HCEC 1CT (cell line): Measurements from ENCODE around the gene CDH18.
A peak's percentile ranks its signal among the peaks of the same experiment; 100 is the strongest.

Experiments used
- DNase-seq: peaks from one replicate; pipeline ENCODE4 v3.0.0-alpha.2; 2017

CDH18 gene

DNA sequence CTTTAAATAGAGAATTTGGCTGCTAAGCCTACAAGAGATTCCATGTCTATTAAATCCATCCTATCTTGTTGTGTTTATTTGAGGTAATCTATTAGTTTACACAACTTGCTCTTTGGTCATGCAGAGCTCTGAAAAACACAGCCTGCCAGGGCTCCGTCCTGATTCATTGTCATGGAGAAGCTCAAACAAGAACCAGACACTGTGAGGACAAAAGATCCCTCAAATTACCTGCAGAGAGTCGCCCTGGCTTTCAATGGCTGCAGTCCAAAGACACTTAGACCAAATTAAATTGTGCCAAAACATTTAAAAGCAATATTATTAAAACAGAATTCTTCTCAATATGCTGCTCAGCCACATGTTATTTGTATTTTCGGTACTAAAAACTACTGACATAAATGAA is 60.1 kb downstream of the CDH18 start:
- peak; percentile 36 for DNase-seq

DNA sequence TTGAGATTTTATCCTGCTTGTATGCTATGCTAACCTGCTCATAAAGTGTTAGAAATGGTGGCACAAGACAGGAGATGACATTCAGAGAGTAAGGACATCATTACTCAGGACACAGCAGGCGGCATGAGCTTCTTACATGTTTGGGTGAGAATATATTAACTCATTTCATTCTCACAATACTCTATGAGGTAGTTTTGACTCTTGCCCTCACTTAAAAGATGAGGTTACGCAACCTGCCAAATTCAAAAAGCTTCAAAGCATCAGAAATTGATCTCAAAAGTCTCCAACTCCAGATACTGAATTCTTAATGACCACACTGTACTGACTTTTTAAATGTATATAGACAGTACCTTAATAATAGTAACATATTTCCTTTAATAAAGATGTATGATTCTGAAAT is 60.8 kb downstream of the CDH18 start:
- peak; percentile 35 for DNase-seq

DNA sequence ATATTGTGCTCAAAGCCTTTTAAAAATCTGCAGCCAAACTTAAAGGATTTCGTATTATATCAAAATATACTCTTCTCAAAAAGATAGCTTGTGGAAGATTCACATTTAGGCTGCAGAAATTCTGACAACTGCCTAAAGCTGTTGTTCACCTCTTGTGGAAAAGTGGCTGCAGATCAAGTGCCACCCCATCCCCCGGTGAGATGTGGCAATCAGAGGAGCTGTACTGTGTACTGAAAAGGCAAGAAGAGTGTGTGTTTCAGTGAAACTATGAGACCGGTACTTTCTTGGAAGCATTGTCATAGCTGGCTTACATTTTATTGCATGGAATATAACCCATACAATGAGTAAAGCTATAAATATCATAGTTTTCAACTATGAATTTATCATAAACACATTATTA is 64.3 kb downstream of the CDH18 start:
- DNase-seq, result no peak

DNA sequence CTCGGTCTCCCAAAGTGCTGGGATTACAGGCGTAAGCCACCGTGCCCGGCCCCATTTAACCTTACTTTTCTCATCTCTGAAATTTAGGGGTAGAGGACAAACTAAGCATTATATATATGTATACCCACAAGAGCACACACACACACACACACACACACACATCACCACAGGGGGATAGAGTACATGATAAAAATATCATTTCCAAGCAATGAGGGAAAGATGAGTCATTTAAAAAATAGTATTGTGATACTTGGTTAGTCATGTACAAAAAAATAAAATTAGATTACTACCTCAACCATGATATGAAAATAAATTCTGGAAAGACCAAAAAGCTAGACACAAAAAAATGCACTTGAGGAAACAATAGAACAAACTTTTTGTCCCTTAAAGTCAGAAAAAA is 67.2 kb downstream of the CDH18 start:
- peak; percentile 59 for DNase-seq

DNA sequence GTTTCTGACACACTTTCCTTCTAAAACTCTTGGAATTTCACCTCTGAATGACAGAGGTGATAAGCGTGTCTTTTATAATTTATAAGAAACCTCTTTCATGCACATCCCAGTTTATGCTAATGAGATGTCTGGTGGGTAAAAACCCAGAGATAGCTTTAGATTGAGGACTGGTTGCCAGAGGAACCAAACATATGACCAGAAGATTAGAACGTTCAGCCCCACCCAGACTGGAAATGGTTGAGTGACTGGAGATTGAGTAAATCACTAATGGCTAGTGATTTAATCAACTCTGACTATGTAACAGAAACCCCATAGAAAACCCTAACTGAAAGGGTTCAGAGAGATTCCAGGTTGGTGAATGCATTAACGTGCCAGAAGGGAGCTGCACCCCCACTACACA is 69.2 kb downstream of the CDH18 start:
- DNase-seq, result no peak

DNA sequence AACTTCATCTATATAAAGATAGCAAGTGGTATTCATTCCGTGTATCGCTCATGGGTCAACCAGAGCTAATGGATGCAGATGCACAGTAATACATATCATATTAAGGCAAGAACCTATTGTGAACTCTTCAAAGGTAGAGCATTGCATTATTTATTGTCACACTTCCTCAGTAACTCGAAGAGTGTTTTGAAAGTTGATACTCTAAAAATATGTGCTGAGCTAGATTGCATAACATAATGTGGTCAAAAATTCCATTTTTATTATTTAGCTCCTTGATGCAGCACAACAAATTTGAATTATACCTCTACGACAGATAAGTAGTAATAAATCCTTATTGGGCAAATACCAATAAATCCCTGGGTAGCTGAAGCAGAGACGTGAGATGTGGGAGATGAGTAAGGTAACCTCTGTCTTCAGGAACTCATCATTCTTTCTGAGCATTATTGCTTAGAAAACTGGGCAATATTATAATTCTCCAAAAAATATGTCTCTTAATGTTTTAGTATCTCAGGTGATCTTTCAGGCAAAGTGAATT is 70.3 kb downstream of the CDH18 start:
- peak; percentile 42 for DNase-seq

DNA sequence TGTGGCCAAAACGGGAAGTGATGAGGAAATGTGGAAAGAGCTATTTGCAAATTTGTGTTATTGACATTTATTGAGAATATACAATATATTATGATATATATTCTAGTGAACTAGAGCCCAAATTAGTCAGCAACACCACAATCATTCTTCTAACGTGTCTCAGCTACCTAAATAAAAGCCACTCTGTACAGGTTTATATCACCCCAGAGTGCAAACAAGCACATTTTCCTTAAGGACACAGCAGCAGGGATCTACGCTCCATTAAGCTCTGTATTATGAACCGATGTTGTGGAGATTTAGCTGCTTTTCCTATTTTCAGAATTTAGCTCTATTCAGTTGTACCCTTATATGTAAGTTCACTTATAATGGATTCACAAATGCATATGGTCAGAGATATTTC is 77.9 kb downstream of the CDH18 start:
- no peak for DNase-seq

DNA sequence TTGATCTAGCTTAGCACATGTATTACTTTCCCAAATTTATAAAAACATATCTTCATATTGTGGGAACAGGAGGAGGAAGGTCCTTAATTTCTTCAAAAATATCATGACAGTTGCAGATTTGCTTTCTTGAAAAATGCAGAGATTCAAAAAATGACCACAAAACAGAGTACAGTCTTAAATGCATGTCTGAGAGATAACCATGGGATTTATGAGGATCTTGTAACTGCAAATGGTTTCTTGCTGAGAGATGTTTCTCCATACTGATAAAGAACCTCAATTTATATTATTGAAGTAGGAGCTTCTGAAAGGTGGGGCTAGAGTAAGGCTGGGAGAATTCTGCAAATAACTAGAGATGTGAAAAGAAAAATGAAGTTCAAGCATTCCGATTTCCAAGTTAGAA is 83.2 kb downstream of the CDH18 start:
- no peak for DNase-seq

DNA sequence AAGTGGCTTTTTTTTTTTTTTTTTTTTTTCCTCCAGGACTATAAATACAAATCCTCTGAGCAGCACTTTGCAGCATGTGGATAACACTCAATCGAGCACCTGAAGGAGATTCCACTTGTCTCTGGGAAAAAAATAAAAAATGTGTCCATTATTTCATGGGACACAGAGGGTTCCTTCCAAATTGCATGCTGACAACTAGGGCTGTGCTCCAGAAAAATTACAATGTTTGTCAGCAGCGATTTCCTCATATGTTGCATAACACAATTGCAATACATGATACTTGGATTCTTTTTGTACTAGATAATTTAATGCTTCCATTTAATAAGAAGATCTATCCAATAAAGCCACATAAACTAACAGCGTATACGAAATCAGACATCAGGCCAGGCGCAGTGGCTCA is 84.4 kb downstream of the CDH18 start:
- DNase-seq, result no peak

DNA sequence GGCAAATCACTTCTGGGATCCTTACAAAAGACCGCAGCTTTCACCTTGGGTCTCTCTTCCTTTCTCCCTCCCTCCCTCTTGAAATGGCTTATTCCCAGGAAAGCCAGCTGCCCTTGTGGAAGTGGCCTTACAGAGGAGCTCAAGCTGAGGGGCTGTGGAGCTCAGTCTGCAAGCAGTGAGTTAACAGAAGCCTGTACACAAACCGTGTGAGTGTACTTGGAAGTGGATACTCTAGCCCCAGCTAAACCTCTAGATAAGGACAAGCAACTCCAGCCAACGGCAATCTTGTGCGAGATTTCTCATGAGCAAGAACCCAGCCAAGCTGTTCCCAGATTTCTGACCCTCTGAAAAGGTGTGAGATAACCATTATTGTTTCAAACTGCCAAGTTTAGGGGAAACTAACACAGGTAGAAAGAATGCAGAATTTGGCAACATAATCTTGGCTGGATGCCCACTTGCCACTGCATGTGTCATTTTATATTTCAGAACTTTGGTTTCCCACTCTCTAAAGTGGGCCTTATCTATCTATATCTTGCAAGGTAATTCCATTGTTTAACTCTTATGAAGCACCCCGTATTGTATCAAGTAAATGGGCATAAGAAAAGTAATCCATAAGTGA is 85.6 kb downstream of the CDH18 start:
- DNase-seq, result no peak

DNA sequence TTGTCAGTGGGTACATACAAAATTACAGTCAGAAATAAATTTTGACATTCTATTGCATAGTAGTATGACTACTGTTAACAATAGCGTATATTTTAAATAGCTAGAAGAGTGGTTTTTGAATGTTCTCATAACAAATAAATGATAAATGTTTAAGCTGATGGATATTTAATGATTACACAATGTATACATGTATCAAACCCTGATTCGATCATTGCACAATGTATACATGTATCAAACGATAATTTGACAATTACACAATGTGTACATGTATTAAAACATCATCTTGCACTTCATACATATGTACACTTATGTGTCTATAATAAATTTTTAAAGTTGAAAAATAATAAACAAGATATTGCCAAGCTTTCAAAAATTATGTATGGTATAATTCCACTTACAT is 87.7 kb downstream of the CDH18 start:
- no peak for DNase-seq

DNA sequence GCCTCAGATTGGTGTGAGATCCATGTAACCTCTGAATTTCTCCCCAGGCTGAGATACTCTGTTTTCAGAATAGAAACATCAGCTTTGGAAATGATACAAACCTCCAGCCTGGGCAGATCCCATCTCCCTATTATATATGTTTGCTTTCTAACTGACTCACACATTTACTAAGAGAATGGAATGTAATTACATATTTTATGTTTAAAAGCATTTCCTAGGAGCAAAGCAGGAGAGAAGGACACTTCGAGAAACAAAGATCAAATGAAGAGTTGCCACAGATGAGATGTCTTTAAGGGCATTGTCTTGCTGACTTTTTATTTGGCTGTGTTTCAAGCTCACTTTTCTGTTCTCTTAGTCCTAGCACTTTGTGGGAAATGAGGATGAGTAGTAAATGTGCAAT is 96.3 kb downstream of the CDH18 start:
- DNase-seq, result peak; percentile 77

DNA sequence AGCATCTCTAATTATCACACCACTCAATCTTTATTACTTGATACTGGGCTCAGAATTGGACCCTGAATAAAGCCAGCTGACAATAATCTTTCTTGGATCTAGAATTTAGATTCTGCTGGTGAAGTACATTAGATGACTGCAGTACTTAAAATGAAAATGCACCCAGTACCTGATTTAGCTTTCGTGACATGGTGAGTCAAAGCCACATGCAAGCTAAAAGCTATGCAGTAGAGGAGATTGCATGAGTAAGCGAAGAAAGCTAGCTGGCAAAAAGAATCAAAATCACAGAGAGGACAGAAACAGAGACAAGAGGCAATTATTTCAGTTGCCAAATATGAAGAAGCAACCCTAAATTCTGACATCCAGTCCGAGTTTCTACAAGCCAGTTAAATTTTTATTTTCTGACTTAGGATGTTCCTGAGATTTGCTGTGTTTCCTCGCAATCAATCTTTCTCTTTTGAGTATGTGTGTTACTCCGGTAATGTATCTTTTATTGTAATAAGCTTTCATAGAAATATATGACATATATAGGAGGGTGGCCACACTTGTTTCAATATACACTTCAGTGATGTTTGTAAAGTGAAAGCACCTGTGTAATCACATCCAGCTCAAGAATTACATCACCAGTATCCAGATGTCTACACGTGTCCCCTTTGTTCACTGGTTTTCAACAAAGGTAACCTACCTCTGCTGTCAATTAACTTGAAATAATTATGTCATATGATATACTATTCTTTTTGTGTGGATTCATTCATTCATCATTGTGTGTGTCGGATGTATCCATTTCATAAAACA is 101.7 kb downstream of the CDH18 start:
- DNase-seq, result peak; percentile 84

DNA sequence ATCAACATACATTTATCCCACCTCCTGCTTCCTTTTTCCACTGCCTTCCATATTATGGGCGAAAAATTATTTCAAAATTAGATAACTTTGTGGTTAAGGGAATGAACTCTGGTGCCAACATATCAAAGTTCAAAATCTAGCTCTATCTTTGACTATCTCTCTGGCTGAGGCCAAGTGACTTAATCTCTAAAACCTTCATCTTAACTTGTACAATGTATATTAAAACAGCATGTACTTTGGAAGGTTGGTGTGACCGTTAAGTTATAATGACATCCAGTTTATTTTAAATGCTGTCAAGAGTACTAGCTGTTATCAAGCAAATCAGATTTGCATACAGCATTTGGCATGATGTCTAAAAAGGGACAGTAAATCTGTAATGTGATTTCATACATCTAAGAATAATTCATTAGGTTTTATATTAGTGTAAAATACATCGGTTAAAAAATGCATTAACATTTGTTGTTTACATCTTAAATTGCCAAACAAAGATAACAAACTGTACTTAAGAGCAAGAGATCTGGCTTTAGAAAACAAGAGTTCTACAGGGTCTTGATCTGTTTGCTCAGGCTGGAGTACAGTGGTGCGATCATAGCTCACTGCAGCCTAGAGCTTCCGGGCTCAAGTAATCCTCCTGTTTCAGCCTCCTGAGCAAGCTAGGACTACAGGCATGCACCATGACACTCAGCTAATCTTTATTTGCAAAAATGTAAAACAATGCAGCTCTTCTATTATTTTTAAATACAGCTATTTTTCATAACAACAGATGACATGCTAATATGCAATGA is 102.8 kb downstream of the CDH18 start:
- DNase-seq, result no peak

DNA sequence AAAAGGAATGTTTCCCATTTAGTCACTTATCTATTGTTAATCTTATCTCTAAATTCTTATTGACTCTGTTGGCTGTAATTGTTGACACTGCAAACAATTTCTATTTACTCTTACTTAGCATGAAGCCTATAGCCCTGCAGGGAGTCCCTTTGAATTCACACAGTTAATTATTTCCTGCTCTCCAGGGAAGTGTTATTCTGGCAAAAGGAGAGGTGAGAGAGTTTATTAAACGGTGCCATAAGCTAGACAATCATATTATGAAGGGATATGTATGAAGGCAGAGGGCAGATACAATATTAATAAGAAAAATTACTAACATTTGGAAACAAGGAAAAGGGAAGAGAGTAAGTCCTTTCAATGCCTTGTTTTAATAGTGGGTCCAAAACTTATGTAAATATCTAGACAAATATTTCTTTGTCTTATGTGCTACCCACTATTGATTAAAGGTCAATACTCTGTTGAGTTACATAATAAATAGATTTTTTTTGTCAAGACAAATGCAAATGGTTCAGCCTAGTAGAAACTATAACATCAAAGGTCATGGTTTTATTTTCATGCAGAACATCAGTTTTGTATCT is 107.1 kb downstream of the CDH18 start:
- DNase-seq, result no peak

DNA sequence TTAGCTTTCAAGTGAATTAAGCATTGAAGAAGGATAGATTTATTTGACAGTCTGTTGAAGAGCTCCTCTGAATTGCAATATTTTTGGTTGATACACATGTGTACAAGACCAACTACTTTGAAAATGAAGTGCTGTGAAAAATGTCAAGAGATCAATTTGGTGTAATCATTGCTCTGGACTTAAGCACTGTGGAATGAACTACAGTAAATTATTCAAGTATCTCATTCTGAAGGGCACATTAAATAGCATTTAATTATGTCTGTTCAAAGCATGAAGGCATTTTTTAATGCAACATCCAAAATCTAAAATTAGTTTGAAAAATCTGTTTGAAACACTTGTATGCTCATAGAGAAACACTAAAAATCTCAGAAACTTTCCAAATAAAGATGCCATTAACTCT is 107.5 kb downstream of the CDH18 start:
- DNase-seq, result no peak

DNA sequence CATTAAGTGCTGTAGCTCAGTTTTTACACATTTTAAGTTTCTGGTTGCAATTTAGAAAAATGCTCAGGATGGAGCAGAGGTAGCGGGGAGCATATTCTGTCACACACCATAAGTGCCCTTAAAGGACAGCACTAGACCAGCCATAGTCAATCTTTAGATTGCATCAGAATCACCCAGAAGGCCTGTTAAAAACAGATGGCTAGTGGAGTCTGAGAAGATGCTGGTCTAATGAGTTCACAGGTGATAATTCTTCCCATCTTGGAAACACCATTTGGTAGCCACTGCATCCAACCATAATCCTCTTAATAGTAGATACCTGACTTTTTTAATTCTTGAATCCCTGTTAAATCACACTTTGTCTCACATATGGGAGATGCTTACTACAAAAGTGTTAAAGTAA is 113.2 kb downstream of the CDH18 start:
- DNase-seq, result no peak

DNA sequence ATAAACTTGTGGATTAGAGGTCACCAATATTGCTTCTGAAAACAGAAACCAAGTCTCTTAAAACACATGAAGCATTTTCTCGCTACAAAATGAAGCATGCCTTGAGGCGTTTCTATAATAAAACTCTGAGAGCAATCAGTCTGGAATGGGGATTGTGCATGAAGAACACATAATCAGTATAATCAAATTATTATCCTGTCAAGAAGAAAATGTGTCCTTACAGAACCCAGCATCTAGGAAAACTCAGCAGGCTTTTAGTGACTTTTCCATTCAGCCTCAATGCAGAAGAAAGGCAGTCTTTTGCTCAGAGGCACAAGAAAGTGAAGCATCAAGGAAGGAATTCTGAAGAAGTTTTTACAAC is 121.9 kb downstream of the CDH18 start:
- DNase-seq, result no peak

DNA sequence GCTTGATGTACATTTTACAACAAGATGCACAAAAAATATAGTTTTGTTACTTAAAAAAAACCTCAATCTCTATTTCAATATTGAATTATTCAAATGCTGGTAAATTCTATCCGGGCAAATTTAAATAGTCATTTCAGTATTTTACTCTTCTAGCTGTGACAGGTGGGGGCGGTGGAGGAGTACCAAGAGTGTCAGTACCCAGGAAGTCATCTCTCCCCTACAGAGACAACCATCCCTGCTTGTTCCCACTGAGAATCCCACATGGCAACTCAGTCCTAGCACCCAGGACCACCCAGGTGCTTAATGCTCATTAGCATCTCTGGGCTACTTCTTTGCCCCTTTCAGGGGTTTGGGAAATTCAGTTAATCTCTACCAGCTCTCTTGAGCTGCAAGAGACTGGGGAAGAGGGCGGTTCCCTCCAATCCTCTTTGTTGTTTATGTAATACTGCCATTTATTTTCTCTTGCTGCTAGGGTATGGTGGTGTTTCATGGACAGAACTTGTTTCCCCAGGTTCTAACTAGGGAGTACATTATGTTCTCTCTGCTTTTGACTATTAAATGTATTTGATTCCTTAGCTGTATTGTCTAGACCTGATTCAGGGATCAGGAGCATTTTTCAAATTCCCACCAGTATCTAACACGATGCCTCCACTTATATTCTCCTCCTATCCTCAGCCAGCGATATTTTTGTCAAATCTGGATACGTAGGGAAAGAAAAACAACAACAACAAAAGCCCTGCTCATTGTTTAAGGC is 122.5 kb downstream of the CDH18 start:
- DNase-seq, result no peak

DNA sequence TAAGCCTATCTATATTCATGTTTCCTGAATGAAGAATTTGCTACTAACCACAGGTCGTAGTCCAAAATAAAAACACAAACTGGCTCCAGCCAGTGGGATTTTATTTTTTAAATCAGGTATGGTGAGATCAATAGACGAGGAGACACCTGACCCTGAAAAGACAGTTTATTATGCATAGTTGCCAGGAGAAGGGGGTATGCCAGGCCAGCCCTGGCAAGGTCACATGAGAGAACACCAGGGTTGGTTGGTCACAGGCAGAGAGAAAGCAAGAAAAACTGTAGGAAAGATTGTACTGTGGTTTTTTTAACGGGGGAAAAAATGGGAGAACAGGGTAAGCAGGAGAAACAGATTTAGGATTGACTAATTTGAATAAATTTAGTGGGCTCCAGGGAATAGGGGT is 125.3 kb downstream of the CDH18 start:
- no peak for DNase-seq

DNA sequence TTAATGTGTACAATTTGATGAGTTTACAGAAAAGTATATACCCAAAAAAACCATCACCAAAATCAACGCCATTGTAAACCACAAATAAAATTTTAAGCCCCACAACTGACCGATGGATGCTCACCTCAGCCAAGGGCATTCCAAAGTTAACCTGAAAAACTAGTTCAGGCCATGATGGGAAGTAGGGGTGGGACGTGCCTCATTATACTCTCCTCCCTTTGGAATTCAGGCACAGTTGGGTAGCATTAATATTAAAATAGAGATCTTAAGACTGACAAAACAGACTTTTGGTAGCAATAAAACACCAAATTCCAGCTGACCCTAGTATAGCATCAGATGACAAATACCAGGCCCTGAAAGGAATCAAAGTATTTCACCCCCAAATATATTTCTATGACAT is 129.0 kb downstream of the CDH18 start:
- no peak for DNase-seq

DNA sequence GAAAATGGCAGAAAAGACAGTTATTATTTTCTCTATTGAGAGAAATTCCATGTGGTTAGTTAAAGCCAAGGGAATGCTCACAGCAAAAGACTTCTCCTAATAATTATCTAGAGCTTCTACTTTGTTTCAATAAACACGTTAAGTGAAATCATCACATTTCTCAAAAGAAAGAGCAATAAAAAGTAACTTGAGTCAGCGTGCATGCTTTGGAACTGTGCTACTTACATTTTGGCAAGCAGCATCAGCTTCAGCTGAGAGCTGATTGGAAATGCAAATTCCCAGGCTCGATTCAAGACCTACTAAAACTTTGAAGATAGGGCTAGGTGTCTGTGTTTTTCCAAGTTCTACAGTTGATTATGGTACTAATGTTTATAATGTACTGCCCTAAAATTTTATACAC is 132.1 kb downstream of the CDH18 start:
- DNase-seq, result peak; percentile 66

DNA sequence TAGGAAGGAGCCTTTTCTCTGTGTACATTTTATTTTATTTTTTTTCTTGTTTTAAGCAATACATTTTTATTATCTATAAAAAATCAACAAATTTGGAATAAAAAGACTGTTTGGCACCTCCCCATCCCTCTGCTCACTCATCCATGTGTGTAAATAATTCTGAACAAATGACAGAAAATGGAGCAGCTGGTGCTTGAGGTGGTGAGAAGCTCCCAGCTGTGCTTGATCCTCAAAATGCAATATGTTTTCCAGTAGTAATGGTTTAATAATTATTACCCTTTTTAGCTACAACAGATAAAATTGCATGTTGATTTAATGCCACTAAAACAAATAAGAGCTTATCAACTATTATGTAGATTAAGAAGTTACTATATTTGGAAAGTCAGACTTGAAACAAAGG is 132.5 kb downstream of the CDH18 start:
- DNase-seq, result no peak
